Prostate gland (tissue), 2 donors: ENCODE results near the gene DMD. TPM values are rescaled to one million over a fixed set of nuclear protein-coding genes. Genes with fewer than 3 reads are reported as not detected.
"Not testable (repeated sequence)": the region's sequence is repeated elsewhere in the genome, so short reads cannot be mapped to it uniquely, and the experiment has no call there.

ENCODE experiments used
- DNase-seq: peaks from one replicate; pipeline ENCODE4 v3.0.0-alpha.2; 2019; ENCODE audit warnings: low spot score
- H3K27ac ChIP-seq, 2 donors: fragments of 200-600 bp; sonication (generic); 2 replicates each; pipeline ENCODE4 v1.5.1; 2017 to 2019
- H3K27me3 ChIP-seq: fragments of 200-600 bp; sonication (generic); replicated peaks from 2 replicates; pipeline ENCODE4 v1.5.1; 2019; ENCODE audit not compliant: insufficient read depth
- H3K36me3 ChIP-seq, 2 donors: fragments of 200-600 bp; sonication (generic); 1 replicate in 1 of 2; 2 replicates in 1 of 2; pipeline versions ENCODE4 v1.5.1 to v1.8.1; 2017 to 2019
- H3K4me1 ChIP-seq: fragments of 200-600 bp; sonication (generic); replicated peaks from 2 replicates; pipeline ENCODE4 v1.5.1; 2019
- H3K4me3 ChIP-seq, 2 donors: fragments of 200-600 bp; sonication (generic); 2 replicates each; pipeline ENCODE4 v1.5.1; 2017 to 2019
- H3K9me3 ChIP-seq: fragments of 200-600 bp; sonication (generic); 2 replicates; pipeline ENCODE4 v1.5.1; 2017
- CTCF ChIP-seq, 4 experiments: fragments of 200-600 bp in 2 of 4; fragments of 450-650 bp in 2 of 4; sonication (generic) in 2 of 4; IDR thresholded peaks; 1 replicate in 3 of 4; 2 replicates in 1 of 4; pipeline ENCODE4 v1.5.1; 2016 to 2019; ENCODE audit warnings: antibody characterized with exemption in 4 of 4, mild to moderate bottlenecking in 2 of 4, moderate library complexity in 2 of 4
- POLR2A ChIP-seq: fragments of 450-650 bp; IDR thresholded peaks from one replicate; pipeline ENCODE4 v1.6.1; 2016; ENCODE audit warnings: antibody characterized with exemption, mild to moderate bottlenecking
- POLR2AphosphoS5 ChIP-seq: sonication (generic); formaldehyde crosslinking; IDR thresholded peaks from one replicate; pipeline ENCODE4 v1.6.1; 2017; ENCODE audit warnings: antibody characterized with exemption
- WGBS: methylation state at CpG from one replicate; pipeline ENCODE4 v1.1.5; 2018; 5-methylcytosine and 5-hydroxymethylcytosine counted together
- intact Hi-C: fragments of 100-400 bp; cut with DNase I; formaldehyde crosslinking; loops from one replicate; pipeline ENCODE4 v1.14.2; 2022
- total RNA-seq, 2 donors: library from RNA; depleted of rRNA; stranded (reverse); fragments of >200 nt; gene quantifications; one replicate each; pipeline ENCODE4 v1.1.0, GENCODE V29; 2016

Gene DMD
- total RNA-seq, 2 donors from 2014 or later = 17.6 to 34.8 TPM

GRCh38 chrX:31487951-31488350 lies 1723.4 kb downstream of the DMD start:
- H3K27me3 ChIP-seq = no peaks in the 10 kb centered on the region
- no peak for TF ChIP-seq POLR2AphosphoS5
- TF ChIP-seq CTCF (IDR thresholded peaks at IDR 0.05) = no peak
- TF ChIP-seq POLR2A = no peak
- no peaks in the 10 kb centered on the region for H3K9me3 ChIP-seq
- no peak overlapping the region for H3K4me3 ChIP-seq
- DNase-seq = no peak
- 84% methylated on average over 3 of the region's 3 CpGs for WGBS
- no peaks in the 10 kb centered on the region for H3K4me1 ChIP-seq
- no peaks in the 10 kb centered on the region for H3K36me3 ChIP-seq
- no peak overlapping the region for H3K27ac ChIP-seq
- intact Hi-C loops = no loop called here

DNA sequence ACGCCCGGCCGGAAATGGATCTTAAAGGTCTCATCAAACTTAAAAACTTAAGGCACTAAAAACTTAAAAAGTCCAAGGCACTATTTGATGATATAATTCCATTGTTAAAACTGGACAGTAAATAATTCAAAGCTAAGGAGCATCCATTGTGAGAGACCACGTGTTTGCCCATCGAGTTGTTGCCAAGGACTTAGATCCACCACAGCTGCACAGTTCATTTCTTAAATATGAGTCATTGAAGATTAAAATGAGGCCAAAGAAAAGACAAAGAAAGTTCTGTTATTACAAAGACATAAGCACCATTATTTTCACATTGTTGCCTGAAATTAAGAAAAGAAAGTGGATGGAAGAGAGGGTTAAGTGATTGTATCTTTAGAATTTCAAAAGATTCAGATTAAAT lies 1728.0 kb downstream of the DMD start:
- intact Hi-C loops = no loop called here
- Histone ChIP-seq H3K36me3 (no peaks in the 10 kb centered on the region), H3K9me3 (no peaks in the 10 kb centered on the region), H3K27me3 (no peaks in the 10 kb centered on the region), H3K4me1 (no peaks in the 10 kb centered on the region), H3K4me3 (no peak overlapping the region), H3K27ac (no peak overlapping the region)
- WGBS = 62% methylated on average over 5 of the region's 5 CpGs
- no peak for DNase-seq
- no peak for TF ChIP-seq POLR2A
- no peak for TF ChIP-seq POLR2AphosphoS5
- TF ChIP-seq CTCF (IDR thresholded peaks at IDR 0.05) = no peak

GRCh38 chrX:31480696-31481095 lies 1730.7 kb downstream of the DMD start:
- Histone ChIP-seq H3K27me3 (no peaks in the 10 kb centered on the region), H3K36me3 (no peaks in the 10 kb centered on the region), H3K4me1 (no peaks in the 10 kb centered on the region), H3K27ac (no peak overlapping the region), H3K4me3 (no peak overlapping the region), H3K9me3 (no peaks in the 10 kb centered on the region)
- WGBS = 91% methylated on average over 4 of the region's 4 CpGs
- DNase-seq = no peak
- intact Hi-C loops = no loop called here
- TF ChIP-seq POLR2AphosphoS5 (no peak), POLR2A (no peak), CTCF (IDR thresholded peaks at IDR 0.05) (no peak)

DNA sequence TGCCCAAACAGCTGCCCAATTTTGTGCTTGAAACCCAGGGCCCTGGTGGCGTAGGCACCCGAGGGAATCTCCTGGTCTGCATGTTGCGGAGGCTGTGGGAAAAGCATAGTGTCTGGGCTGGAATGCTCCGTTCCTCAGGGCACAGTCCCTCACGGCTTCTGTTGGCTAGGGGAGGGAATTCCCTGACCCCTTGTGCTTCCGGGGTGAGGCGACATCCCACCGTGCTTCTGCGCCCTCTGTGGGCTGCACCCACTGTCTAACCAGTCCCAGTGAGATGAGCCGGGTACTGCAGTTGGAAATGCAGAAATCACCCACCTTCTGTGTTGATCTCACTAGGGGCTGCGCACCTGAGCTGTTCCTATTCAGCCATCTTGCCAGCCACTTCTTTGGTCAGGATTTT lies 1740.1 kb downstream of the DMD start:
- 100% methylated on average over 4 of the region's 11 CpGs for WGBS
- Histone ChIP-seq H3K27ac (no peak overlapping the region), H3K4me3 (no peak overlapping the region), H3K9me3 (no peaks in the 10 kb centered on the region), H3K36me3 (no peaks in the 10 kb centered on the region), H3K27me3 (no peaks in the 10 kb centered on the region), H3K4me1 (no peaks in the 10 kb centered on the region)
- intact Hi-C loops = no loop called here
- DNase-seq = no peak
- no peak for TF ChIP-seq POLR2A
- no peak for TF ChIP-seq POLR2AphosphoS5
- TF ChIP-seq CTCF (IDR thresholded peaks at IDR 0.05) = no peak

DNA sequence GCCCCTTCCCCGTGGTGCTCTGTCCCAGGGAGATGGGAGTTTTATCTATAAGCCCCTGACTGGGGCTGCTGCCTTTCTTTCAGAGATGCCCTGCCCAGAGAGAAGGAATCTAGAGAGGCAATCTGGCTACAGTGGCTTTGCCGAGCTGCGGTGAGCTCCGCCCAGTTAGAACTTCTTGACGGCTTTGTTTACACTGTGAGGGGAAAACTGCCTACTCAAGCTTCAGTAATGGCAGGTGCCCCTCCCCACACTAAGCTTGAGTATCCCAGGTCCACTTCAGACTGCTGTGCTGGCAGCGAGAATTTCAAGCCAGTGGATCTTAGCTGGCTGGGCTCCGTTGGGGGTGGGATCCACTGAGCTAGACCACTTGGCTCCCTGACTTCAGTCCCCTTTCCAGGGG lies 1740.6 kb downstream of the DMD start:
- DNase-seq, H3K27ac ChIP-seq, H3K36me3 ChIP-seq, H3K9me3 ChIP-seq, H3K27me3 ChIP-seq, intact Hi-C loops, H3K4me3 ChIP-seq, H3K4me1 ChIP-seq: not testable (repeated sequence)
- WGBS = 100% methylated on average over 1 of the region's 7 CpGs
